K562 (cell line): Measurements from ENCODE around the gene CTDSPL2. TPM values are rescaled to one million over a fixed set of nuclear protein-coding genes. Genes with fewer than 3 reads are reported as not detected.

Experiments
- E2F6 ChIP-seq, 2 experiments: IDR thresholded peaks; 2 replicates each; pipeline ENCODE4 v1.6.1; 2011; ENCODE audit warnings: borderline replicate concordance in 1 of 2, control low read depth in 1 of 2, low read depth in 1 of 2, low read length in 1 of 2, mild to moderate bottlenecking in 1 of 2, mixed read lengths in 1 of 2, moderate library complexity in 1 of 2; ENCODE audit not compliant: insufficient read depth in 1 of 2, insufficient read length in 1 of 2, poor library complexity in 1 of 2, severe bottlenecking in 1 of 2; ENCODE audit errors: extremely low read depth in 1 of 2
- RBM17 ChIP-seq: fragments of 200-400 bp; formaldehyde crosslinking; IDR thresholded peaks from 2 replicates; pipeline ENCODE4 v1.6.1; 2017; ENCODE audit warnings: low read depth, mild to moderate bottlenecking, low read length, borderline replicate concordance
- SIN3A ChIP-seq, 2 experiments: fragments of 150-350 bp in 1 of 2; IDR thresholded peaks; 2 replicates each; pipeline ENCODE4 v1.6.1; 2011 to 2016; ENCODE audit warnings: borderline replicate concordance in 2 of 2, low read depth in 2 of 2, low read length in 2 of 2, mild to moderate bottlenecking in 2 of 2, moderate library complexity in 2 of 2; ENCODE audit not compliant: control insufficient read depth in 1 of 2
- TFAM ChIP-seq: fragments of 250-450 bp; sonication (Bioruptor Pico); conservative IDR thresholded peaks from 2 replicates; pipeline ENCODE4 v1.5.0; 2021; ENCODE audit warnings: mild to moderate bottlenecking, moderate library complexity
- ZNF3 ChIP-seq: fragments of 250-450 bp; sonication (Bioruptor Pico); IDR thresholded peaks from 2 replicates; pipeline ENCODE4 v1.5.0; 2021; ENCODE audit warnings: mild to moderate bottlenecking, moderate library complexity
- ZNF311 ChIP-seq: fragments of 250-450 bp; sonication (Bioruptor Pico); IDR thresholded peaks from 2 replicates; pipeline ENCODE4 v1.4.0; 2020; ENCODE audit warnings: mild to moderate bottlenecking, moderate library complexity
- ZNF318 ChIP-seq, 2 experiments: fragments of 450-650 bp; IDR thresholded peaks; 2 replicates each; pipeline ENCODE4 v1.6.1; 2016; ENCODE audit warnings: mild to moderate bottlenecking in 2 of 2, borderline replicate concordance in 1 of 2, low read depth in 1 of 2, moderate library complexity in 1 of 2
- polyA plus RNA-seq, 8 experiments: library from polyadenylated mRNA; depleted of rRNA in 4 of 8; stranded (reverse) in 5 of 8; unstranded in 3 of 8; fragments of >200 nt; fragmentation: Nextera tagmentation in 2 of 8; fragmentation: Illumina TruSeq in 1 of 8; extraction: Ambion mirVana in 2 of 8; extraction: Trizol in 1 of 8; gene quantifications; 2 replicates each; pipeline versions ENCODE4 v1.2.1 to v1.2.3, GENCODE V29; 2011 to 2014; ENCODE audit warnings: inconsistent platforms in 1 of 8, missing spikeins in 1 of 8
- total RNA-seq, 7 experiments: library from RNA; depleted of rRNA in 6 of 7; stranded (reverse); fragments of >200 nt in 6 of 7; fragmentation: Illumina TruSeq in 2 of 7; extraction: Trizol in 2 of 7; gene quantifications; 2 replicates each; pipeline versions ENCODE4 v1.2.1 to v1.2.3, GENCODE V29; 2011 to 2021; ENCODE audit warnings: low replicate concordance in 1 of 7

Gene CTDSPL2
- total and polyA plus RNA-seq, 9 of the 15 experiments (the other 6 are each of a cell fraction or from before 2014, with no cell fraction given), result 16.8 to 79.0 (median 53.1) TPM

- TF ChIP-seq ZNF318 (IDR thresholded peaks at IDR 0.05; ENCODE audit: borderline replicate concordance in 1 of 2, low read depth in 1 of 2), result no peak; a peak in 1 of 4 replicates
- TF ChIP-seq SIN3A (IDR thresholded peaks at IDR 0.05; ENCODE audit: borderline replicate concordance in 2 of 2, control insufficient read depth in 1 of 2, low read depth in 2 of 2, low read length in 2 of 2), result peak in 1 of 2 experiments; percentile 84; a peak in 1 of 4 replicates
- TF ChIP-seq RBM17, result no peak
- TF ChIP-seq E2F6 (IDR thresholded peaks at IDR 0.05; ENCODE audit: borderline replicate concordance in 1 of 2, extremely low read depth in 1 of 2, insufficient read depth in 1 of 2, insufficient read length in 1 of 2, low read depth in 1 of 2, low read length in 1 of 2, poor library complexity in 1 of 2, severe bottlenecking in 1 of 2), result peak; percentile 83 to 90
- TF ChIP-seq ZNF3 (CRISPR knock-in tag), result no peak
- no peak for TF ChIP-seq ZNF311 (CRISPR knock-in tag)
- TF ChIP-seq TFAM, result no peak
These were observed at the start of gene CTDSPL2 (continued) for GRCh38 chr15:44426975-44427755.
